Measurements from ENCODE around the gene CLCN3.

DNA sequence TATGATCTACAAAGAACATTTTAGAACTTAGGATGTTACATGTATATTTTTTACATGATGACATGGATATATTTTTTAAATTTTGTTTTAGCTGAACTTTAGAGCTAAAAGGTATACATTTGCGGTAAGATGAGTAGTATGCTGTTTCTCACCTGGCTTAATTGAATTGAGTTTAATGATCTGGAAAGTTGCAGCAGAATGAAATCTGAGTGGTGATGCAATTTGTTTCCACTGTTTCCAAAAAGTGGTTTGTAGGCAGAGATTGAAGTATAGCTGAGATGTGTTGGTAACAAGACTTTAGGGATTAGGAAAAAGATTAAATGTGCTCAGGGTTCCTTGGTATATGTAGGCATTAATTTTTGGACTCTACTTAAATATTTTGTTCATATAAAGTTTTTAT is 69.3 kb downstream of the CLCN3 start:
- TF ChIP-seq POLR2A (IDR thresholded peaks at IDR 0.05) (no peak), CTCF (IDR thresholded peaks at IDR 0.05) (no peak)
